GM11168 (cell line): ENCODE data around the gene SAPCD2.

ENCODE experiments used
- in situ Hi-C: fragments of 300-500 bp; cut with MboI; formaldehyde crosslinking; loops from one replicate; pipeline ENCODE4 v1.12.0; 2022; ENCODE audit warnings: low sequenced_read_pairs; ENCODE audit not compliant: unreplicated experiment

Gene SAPCD2

GRCh38 chr9:137109250-137110146 is 39.1 kb upstream of the SAPCD2 start:
- in situ Hi-C loops = loop anchor here (25.0 kb wide), 1 partner anchor 303 kb away; the partner anchor contains the start of genes EXD3 and NOXA1

GRCh38 chr9:137108608-137109249 is 38.4 kb upstream of the SAPCD2 start:
- in situ Hi-C loops = loop anchor here (25.0 kb wide), 1 partner anchor 304 kb away; the partner anchor contains the start of genes EXD3 and NOXA1

DNA sequence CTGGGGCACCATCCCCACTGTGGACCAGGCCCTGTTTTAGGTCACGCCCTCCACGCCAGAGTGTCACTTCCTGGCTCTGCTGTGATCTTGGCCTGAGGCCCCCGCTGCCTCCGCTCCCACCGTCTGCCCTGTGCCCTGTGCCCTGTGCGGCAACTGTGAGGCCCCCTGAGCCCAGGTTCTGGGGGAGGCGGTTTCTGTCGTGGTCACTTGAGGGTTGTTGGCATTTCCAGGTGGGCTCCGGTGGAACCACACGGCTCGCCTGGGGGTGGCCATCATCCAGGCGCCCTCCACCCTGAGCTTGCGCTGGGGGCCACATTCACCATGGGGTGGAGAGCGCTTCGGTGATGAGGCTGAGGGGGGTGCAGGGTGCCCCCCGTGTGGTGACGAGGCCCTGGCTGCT is 37.6 kb upstream of the SAPCD2 start:
- in situ Hi-C loops = loop anchor here (25.0 kb wide), 1 partner anchor 304 kb away; the partner anchor contains the start of genes EXD3 and NOXA1

GRCh38 chr9:137107312-137107921 is 37.1 kb upstream of the SAPCD2 start:
- in situ Hi-C loops = loop anchor here (25.0 kb wide), 1 partner anchor 305 kb away; the partner anchor contains the start of genes EXD3 and NOXA1

- in situ Hi-C loops = loop anchor here (25.0 kb wide), 1 partner anchor 306 kb away; the partner anchor contains the start of genes EXD3 and NOXA1
Observed at GRCh38 chr9:137106662-137107250, 36.4 kb upstream of the SAPCD2 start.

- in situ Hi-C loops = loop anchor here (25.0 kb wide), 1 partner anchor 306 kb away; the partner anchor contains the start of genes EXD3 and NOXA1
Observed at GRCh38 chr9:137105814-137106661, 35.7 kb upstream of the SAPCD2 start.

GRCh38 chr9:137103206-137103999 is 33.0 kb upstream of the SAPCD2 start:
- in situ Hi-C loops = loop anchor here (25.0 kb wide), 1 partner anchor 309 kb away; the partner anchor contains the start of genes EXD3 and NOXA1

- in situ Hi-C loops = no loop called here
Observed at GRCh38 chr9:137099231-137099630, 28.9 kb upstream of the SAPCD2 start.

GRCh38 chr9:137097761-137098462 is 27.6 kb upstream of the SAPCD2 start:
- in situ Hi-C loops = no loop called here

DNA sequence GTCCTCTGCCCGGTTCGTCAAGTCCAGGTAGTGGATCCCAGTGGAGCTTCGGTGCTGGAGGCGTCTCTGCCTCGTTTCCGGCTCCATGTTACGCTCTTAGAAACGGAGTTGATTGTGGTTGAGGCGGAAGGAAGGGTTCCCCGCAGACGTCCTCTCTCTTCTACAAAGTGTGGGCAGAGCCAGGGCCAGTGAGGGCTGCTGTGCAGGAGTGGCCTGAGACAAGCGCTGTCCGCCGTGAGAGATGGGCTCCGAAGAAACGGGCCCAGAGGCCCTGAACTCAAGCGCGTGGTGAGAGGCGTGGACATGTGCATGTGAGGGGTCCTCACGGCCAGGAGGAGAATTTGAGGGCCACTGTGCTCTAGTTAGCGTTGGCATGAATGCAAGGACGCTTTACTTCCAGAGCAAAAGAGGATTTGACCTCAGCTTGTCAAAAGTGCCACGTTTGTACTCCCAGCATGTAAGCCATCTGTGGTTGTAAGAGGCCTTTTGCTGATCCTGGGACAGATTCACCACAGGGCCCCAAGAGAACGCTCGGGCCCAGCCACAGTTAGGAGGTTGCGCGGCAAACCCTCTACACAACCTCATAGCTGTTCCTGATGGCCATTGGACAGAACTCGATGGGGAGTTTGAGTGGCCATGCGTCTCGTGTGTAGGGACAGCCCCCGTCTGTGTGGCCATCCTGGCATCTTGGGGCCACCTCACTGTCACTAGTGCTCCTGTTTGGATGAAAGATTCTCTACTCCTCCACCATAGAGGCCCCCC is 26.6 kb upstream of the SAPCD2 start:
- in situ Hi-C loops = no loop called here

- in situ Hi-C loops = no loop called here
Observed at GRCh38 chr9:137095664-137096517, 25.5 kb upstream of the SAPCD2 start.

DNA sequence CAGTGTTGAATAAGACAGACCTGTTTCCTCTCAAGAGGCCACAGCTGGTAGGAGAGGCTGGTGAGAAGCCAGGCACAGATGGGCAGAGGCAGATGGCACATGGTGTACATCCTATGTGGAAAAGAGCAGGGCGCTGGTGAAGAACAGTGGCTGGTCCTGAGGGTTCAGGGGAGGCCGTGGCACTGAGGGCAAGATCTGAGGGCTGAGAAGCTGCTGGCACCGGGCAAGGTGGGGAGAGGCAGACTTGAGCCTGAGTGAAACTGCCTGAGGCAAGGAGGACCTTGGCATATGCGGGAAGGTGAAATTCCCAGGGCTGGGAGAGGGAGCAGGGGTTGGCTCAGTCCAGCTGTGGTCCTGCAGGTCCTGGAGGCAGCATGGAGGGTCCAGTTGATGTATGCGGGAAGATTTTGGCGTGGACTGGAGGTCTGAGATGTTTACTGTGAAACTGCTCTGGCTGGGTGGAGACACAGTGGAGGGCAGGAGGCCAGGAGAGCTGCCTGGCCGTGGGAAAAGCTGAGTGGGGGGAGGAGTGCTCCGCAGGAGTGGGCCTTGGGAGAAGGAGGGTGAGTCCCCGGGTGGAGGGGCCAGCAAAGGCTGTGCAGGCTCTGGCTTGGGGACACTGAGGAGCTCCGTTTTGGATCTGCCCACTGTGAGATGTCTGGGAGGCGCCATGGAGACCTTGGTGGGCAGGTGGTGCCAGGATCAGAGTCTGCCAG is 19.0 kb upstream of the SAPCD2 start:
- in situ Hi-C loops = no loop called here

DNA sequence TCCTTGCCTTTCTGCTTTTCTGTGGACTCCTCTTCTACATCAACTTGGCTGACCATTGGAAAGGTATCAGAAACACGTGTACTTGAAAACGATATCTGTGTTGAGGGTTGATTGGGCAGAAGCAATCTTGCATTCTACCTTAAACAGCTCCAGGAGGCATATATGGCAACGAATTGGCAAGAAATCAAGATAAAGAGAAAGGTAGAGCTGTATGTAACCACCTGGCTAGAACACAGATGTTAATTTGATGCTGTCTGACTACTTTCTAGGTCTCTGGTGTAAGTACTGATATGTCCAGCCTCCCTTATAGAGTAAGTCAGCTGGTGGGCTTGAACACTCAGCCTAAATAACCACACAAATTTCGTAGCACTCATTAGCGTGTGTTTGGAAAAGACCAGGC is 17.8 kb upstream of the SAPCD2 start:
- in situ Hi-C loops = no loop called here

DNA sequence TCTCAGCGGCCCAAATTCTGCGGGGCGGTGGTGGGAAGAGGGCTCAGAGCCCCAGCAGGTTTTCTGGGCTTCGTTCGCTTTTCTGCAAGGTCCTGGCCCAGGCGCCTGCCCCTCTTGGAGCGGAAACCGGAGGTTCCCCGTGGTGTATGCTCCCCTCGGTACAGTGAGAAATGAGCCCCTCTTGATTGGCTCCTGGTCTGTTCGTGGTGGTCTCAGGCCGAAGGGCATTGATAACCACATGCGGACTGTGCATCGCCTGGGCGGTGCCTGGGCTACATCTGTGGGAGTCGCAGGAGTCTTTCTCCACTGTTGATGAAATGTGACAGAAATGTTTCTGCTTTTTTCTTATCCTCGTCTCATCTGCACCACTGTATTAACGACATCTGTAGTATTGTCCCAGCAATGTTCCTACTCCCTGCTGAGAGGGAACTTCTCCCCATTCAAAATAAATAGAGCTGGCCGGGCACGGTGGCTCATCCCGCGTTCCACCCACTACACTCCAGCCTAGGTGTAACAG is 17.1 kb upstream of the SAPCD2 start:
- in situ Hi-C loops = no loop called here
